HG02840 (cell line): Measurements from ENCODE around the gene AMOTL1.
"Not testable (repeated sequence)": the region's sequence is repeated elsewhere in the genome, so short reads cannot be mapped to it uniquely, and the experiment has no call there.

Experiments
- ATAC-seq: cut with Tn5 transposase; IDR thresholded peaks from one replicate; pipeline ENCODE4 v1.9.1; 2021; ENCODE audit warnings: mild to moderate bottlenecking, moderate library complexity, moderate number of reproducible peaks; ENCODE audit not compliant: unreplicated experiment, low FRiP score

The AMOTL1 gene

GRCh38 chr11:94812724-94813720 lies 44.9 kb downstream of the AMOTL1 start:
- ATAC-seq: not testable (repeated sequence)

- ATAC-seq: no peak
Observed at GRCh38 chr11:94814272-94814976, 46.3 kb downstream of the AMOTL1 start.

GRCh38 chr11:94815705-94816344 lies 47.7 kb downstream of the AMOTL1 start:
- no peak for ATAC-seq

- ATAC-seq: no peak
Observed at GRCh38 chr11:94820480-94820879, 52.3 kb downstream of the AMOTL1 start.

- no peak for ATAC-seq
Observed at GRCh38 chr11:94821439-94821838, 53.3 kb downstream of the AMOTL1 start.

GRCh38 chr11:94822080-94822479 lies 53.9 kb downstream of the AMOTL1 start:
- ATAC-seq: no peak

GRCh38 chr11:94823102-94823732 lies 55.1 kb downstream of the AMOTL1 start:
- ATAC-seq: no peak

- no peak for ATAC-seq
Observed at GRCh38 chr11:94825031-94825430, 56.9 kb downstream of the AMOTL1 start.

GRCh38 chr11:94825481-94825880 lies 57.3 kb downstream of the AMOTL1 start:
- ATAC-seq: no peak

- no peak for ATAC-seq
Observed at GRCh38 chr11:94826415-94826814, 58.3 kb downstream of the AMOTL1 start.

GRCh38 chr11:94828088-94828487 lies 59.9 kb downstream of the AMOTL1 start:
- no peak for ATAC-seq

- ATAC-seq: no peak
Observed at GRCh38 chr11:94830722-94831510, 62.8 kb downstream of the AMOTL1 start.

GRCh38 chr11:94831529-94831928 lies 63.4 kb downstream of the AMOTL1 start:
- ATAC-seq: no peak

GRCh38 chr11:94832604-94833235 lies 64.6 kb downstream of the AMOTL1 start:
- no peak for ATAC-seq

- ATAC-seq: no peak
Observed at GRCh38 chr11:94834911-94835593, 66.9 kb downstream of the AMOTL1 start.

- no peak for ATAC-seq
Observed at GRCh38 chr11:94835594-94835927, 67.4 kb downstream of the AMOTL1 start.

- ATAC-seq: no peak
Observed at GRCh38 chr11:94837317-94837716, 69.2 kb downstream of the AMOTL1 start.

- no peak for ATAC-seq
Observed at GRCh38 chr11:94838027-94838731, 70.0 kb downstream of the AMOTL1 start.
